K562 (cell line): ENCODE measurements around the gene VAMP8. TPM values are rescaled to one million over a fixed set of nuclear protein-coding genes. Genes with fewer than 3 reads are reported as not detected.

Experiments
- ATAC-seq: fragments of 200-7000 bp; cut with Tn5 transposase; 3 replicates; pipeline ENCODE4 v1.9.1; 2020; ENCODE audit warnings: moderate library complexity
- BruUV-seq: library from RNA; stranded (reverse); fragments of 400-500 nt; replicated peaks from 2 replicates; lab custom pipeline; 2021; lab: Mats Ljungman, UMichigan
- CTCF ChIA-PET: fragments of 300-600 bp; formaldehyde crosslinking; extraction: SDS; loops from one replicate; lab custom pipeline; 2021; ENCODE audit warnings: low intra/inter-chr PET ratio; lab: Yijun Ruan, JAX
- POLR2A ChIA-PET: fragments of 300-600, 350-650 bp; sonication (Branson Sonifier 250); formaldehyde crosslinking; extraction: SDS; loops from one replicate; lab custom pipeline; 2021; ENCODE audit warnings: antibody characterized with exemption, inconsistent platforms; lab: Yijun Ruan, JAX
- DNase-seq, 4 experiments: peaks; one replicate each; pipeline versions ENCODE4 v3.0.0 to v3.0.0-alpha.2; 2011 to 2018; ENCODE audit warnings: low spot score in 3 of 4, mixed read lengths in 3 of 4; ENCODE audit errors: extremely low read depth in 1 of 4
- FAIRE-seq: peaks from 2 replicates; lab custom pipeline; 2011; peaks lifted over from hg19 to GRCh38; lab: Jason Lieb, UNC
- H2AFZ ChIP-seq: 2 replicates; pipeline ENCODE4 v1.6.0; 2011; ENCODE audit warnings: low read depth, low read length, control low read depth, inconsistent platforms
- H3K27ac ChIP-seq: fragments of 200-600 bp; 3 replicates; pipeline ENCODE4 v1.8.0; 2011; ENCODE audit warnings: low read depth, mild to moderate bottlenecking, control low read depth, inconsistent platforms, low read length, moderate library complexity, mixed read lengths; ENCODE audit errors: extremely low read depth
- H3K27me3 ChIP-seq, 2 experiments: fragments of 300-600 bp in 1 of 2; 2 replicates in 1 of 2; 3 replicates in 1 of 2; pipeline versions ENCODE4 v1.6.0 to v1.8.0; 2011; ENCODE audit warnings: inconsistent platforms in 2 of 2, low read length in 2 of 2, mild to moderate bottlenecking in 1 of 2, mixed read lengths in 1 of 2, moderate library complexity in 1 of 2; ENCODE audit not compliant: control insufficient read depth in 2 of 2, insufficient read depth in 2 of 2
- H3K36me3 ChIP-seq: fragments of 300-600 bp; 3 replicates; pipeline ENCODE4 v1.8.0; 2011; ENCODE audit warnings: mild to moderate bottlenecking, low read length, inconsistent platforms; ENCODE audit not compliant: control insufficient read depth, insufficient read depth
- H3K4me1 ChIP-seq, 2 experiments: fragments of 200-600 bp in 1 of 2; replicated peaks in 1 of 2; 2 replicates in 1 of 2; 3 replicates in 1 of 2; pipeline versions ENCODE4 v1.5.1 to v1.8.0; 2011; ENCODE audit warnings: inconsistent platforms in 2 of 2, low read length in 2 of 2, mild to moderate bottlenecking in 1 of 2, mixed read lengths in 1 of 2, moderate library complexity in 1 of 2; ENCODE audit not compliant: control insufficient read depth in 2 of 2, insufficient read depth in 2 of 2
- H3K4me2 ChIP-seq: 2 replicates; pipeline ENCODE4 v1.6.1; 2011; ENCODE audit warnings: low read length, control low read depth, inconsistent platforms, mixed read lengths; ENCODE audit not compliant: insufficient read depth
- H3K4me3 ChIP-seq: fragments of 200-600 bp; sonication (generic), shearing (Covaris generic); 2 replicates; pipeline ENCODE4 v1.5.1; 2016; ENCODE audit warnings: control low read depth, inconsistent platforms
- H3K79me2 ChIP-seq: fragments of 200-600 bp; 3 replicates; pipeline ENCODE4 v1.8.0; 2011; ENCODE audit warnings: low read length, inconsistent platforms; ENCODE audit not compliant: control insufficient read depth, insufficient read depth
- H3K9ac ChIP-seq, 2 experiments: 2 replicates each; pipeline versions ENCODE4 v1.6.0 to v1.6.1; 2011; ENCODE audit warnings: low read depth in 2 of 2, low read length in 2 of 2, control low read depth in 1 of 2, inconsistent platforms in 1 of 2, mild to moderate bottlenecking in 1 of 2, mixed read lengths in 1 of 2; ENCODE audit not compliant: insufficient read depth in 1 of 2
- H3K9me1 ChIP-seq: one replicate; pipeline ENCODE4 v1.6.0; 2011; ENCODE audit warnings: inconsistent platforms, mild to moderate bottlenecking, low read length, moderate library complexity; ENCODE audit not compliant: control insufficient read depth, insufficient read depth
- H3K9me3 ChIP-seq: replicated peaks from 2 replicates; pipeline ENCODE4 v1.5.1; 2011; ENCODE audit warnings: low read depth, low read length, inconsistent platforms; ENCODE audit not compliant: control insufficient read depth, insufficient read depth
- H4K20me1 ChIP-seq: replicated peaks from 2 replicates; pipeline ENCODE4 v1.6.1; 2011; ENCODE audit warnings: low read length, inconsistent platforms, mixed read lengths; ENCODE audit not compliant: control insufficient read depth, insufficient read depth
- ADNP ChIP-seq: fragments of 200-800 bp; sonication (Bioruptor generic); IDR thresholded peaks from 2 replicates; pipeline ENCODE4 v1.6.1; 2016; ENCODE audit warnings: missing genetic modification characterization, missing compliant biosample characterization
- CHD1 ChIP-seq: fragments of 200-600 bp; sonication (generic); IDR thresholded peaks from one replicate; pipeline ENCODE4 v1.6.1; 2012; ENCODE audit warnings: mild to moderate bottlenecking, moderate library complexity, low read length, inconsistent platforms
- CREB1 ChIP-seq, 2 experiments: sonication (generic) in 1 of 2; formaldehyde crosslinking in 1 of 2; IDR thresholded peaks; 2 replicates each; pipeline versions ENCODE4 v1.6.1 to v1.8.0; 2012 to 2022; ENCODE audit warnings: inconsistent platforms in 1 of 2, mild to moderate bottlenecking in 1 of 2, missing genetic modification reagents in 1 of 2, moderate library complexity in 1 of 2
- ELF4 ChIP-seq: fragments of 450-650 bp; formaldehyde crosslinking; IDR thresholded peaks from 2 replicates; pipeline ENCODE4 v1.4.0; 2022; ENCODE audit warnings: missing genetic modification characterization
- GABPB2 ChIP-seq: fragments of 250-450 bp; sonication (Bioruptor Pico); conservative IDR thresholded peaks from 2 replicates; pipeline ENCODE4 v1.5.1; 2021; ENCODE audit warnings: mild to moderate bottlenecking
- KAT7 ChIP-seq: sonication (generic); formaldehyde crosslinking; IDR thresholded peaks from 2 replicates; pipeline ENCODE4 v1.8.0; 2022; ENCODE audit warnings: missing genetic modification reagents, mild to moderate bottlenecking, borderline replicate concordance
- KDM1A ChIP-seq, 2 experiments: fragments of 450-650 bp; IDR thresholded peaks; 2 replicates each; pipeline ENCODE4 v1.6.1; 2016; ENCODE audit warnings: mild to moderate bottlenecking in 2 of 2
- MTA2 ChIP-seq: fragments of 450-650 bp; IDR thresholded peaks from 2 replicates; pipeline ENCODE4 v1.6.1; 2016; ENCODE audit warnings: low read depth
- MTA3 ChIP-seq: fragments of 450-650 bp; formaldehyde crosslinking; IDR thresholded peaks from 2 replicates; pipeline ENCODE4 v1.6.1; 2017; ENCODE audit warnings: mild to moderate bottlenecking, borderline replicate concordance
- PCBP2 ChIP-seq: fragments of 200-400 bp; formaldehyde crosslinking; IDR thresholded peaks from 2 replicates; pipeline ENCODE4 v1.6.1; 2018; ENCODE audit warnings: low read length, low read depth, mild to moderate bottlenecking, moderate library complexity; ENCODE audit not compliant: poor library complexity, severe bottlenecking
- RAD21 ChIP-seq, 2 experiments: fragments of 250-450 bp in 1 of 2; fragments of 450-650 bp in 1 of 2; sonication (Bioruptor Pico) in 1 of 2; formaldehyde crosslinking in 1 of 2; IDR thresholded peaks in 1 of 2; conservative IDR thresholded peaks in 1 of 2; 2 replicates each; pipeline versions ENCODE4 v1.4.0 to v1.8.0; 2020 to 2022; ENCODE audit warnings: mild to moderate bottlenecking in 2 of 2, moderate library complexity in 1 of 2
- ZNF121 ChIP-seq: sonication (generic); formaldehyde crosslinking; conservative IDR thresholded peaks from 2 replicates; pipeline ENCODE4 v1.8.0; 2022; ENCODE audit warnings: missing genetic modification reagents
- ZNF57 ChIP-seq: fragments of 450-650 bp; formaldehyde crosslinking; IDR thresholded peaks from 2 replicates; pipeline ENCODE4 v1.4.0; 2020; ENCODE audit warnings: mild to moderate bottlenecking, moderate library complexity
- ZNF583 ChIP-seq: fragments of 250-450 bp; sonication (Bioruptor Pico); IDR thresholded peaks from 2 replicates; pipeline ENCODE4 v1.4.0; 2020
- ZNF668 ChIP-seq: fragments of 250-450 bp; sonication (Bioruptor Pico); IDR thresholded peaks from 2 replicates; pipeline ENCODE4 v1.8.0; 2022; ENCODE audit warnings: mild to moderate bottlenecking, inconsistent platforms
- ZNF766 ChIP-seq: fragments of 200-800 bp; sonication (Bioruptor generic); conservative IDR thresholded peaks from 2 replicates; pipeline ENCODE4 v1.6.1; 2016; ENCODE audit warnings: missing genetic modification characterization, missing compliant biosample characterization
- WGBS: fragments of 100-300 bp; shearing (Covaris generic); methylation state at CpG from one replicate; pipeline ENCODE4 v1.1.6; 2016; ENCODE audit warnings: low coverage, mixed read lengths; ENCODE audit not compliant: insufficient coverage; ENCODE audit errors: missing lambda C conversion rate; 5-methylcytosine and 5-hydroxymethylcytosine counted together
- in situ Hi-C: fragments of 300-500 bp; cut with MboI; formaldehyde crosslinking; loops from 4 replicates; pipeline ENCODE4 v1.15.0; 2018; ENCODE audit warnings: inconsistent platforms, mixed read lengths
- intact Hi-C: fragments of 100-400 bp; cut with micrococcal nuclease; formaldehyde crosslinking; loops from 2 replicates; pipeline ENCODE4 v1.14.2; 2022
- polyA plus RNA-seq, 8 experiments: library from polyadenylated mRNA; depleted of rRNA in 4 of 8; stranded (reverse) in 5 of 8; unstranded in 3 of 8; fragments of >200 nt; fragmentation: Nextera tagmentation in 2 of 8; fragmentation: Illumina TruSeq in 1 of 8; extraction: Ambion mirVana in 2 of 8; extraction: Trizol in 1 of 8; gene quantifications; 2 replicates each; pipeline versions ENCODE4 v1.2.1 to v1.2.3, GENCODE V29; 2011 to 2014; ENCODE audit warnings: inconsistent platforms in 1 of 8, missing spikeins in 1 of 8
- total RNA-seq, 7 experiments: library from RNA; depleted of rRNA in 6 of 7; stranded (reverse); fragments of >200 nt in 6 of 7; fragmentation: Illumina TruSeq in 2 of 7; extraction: Trizol in 2 of 7; gene quantifications; 2 replicates each; pipeline versions ENCODE4 v1.2.1 to v1.2.3, GENCODE V29; 2011 to 2021; ENCODE audit warnings: low replicate concordance in 1 of 7
- TF ChIP-seq, protein P1 (sequence below), 2 experiments: fragments of 450-650 bp in 1 of 2; sonication (generic) in 1 of 2; formaldehyde crosslinking in 1 of 2; IDR thresholded peaks in 1 of 2; conservative IDR thresholded peaks in 1 of 2; 2 replicates each; pipeline versions ENCODE4 v1.6.1 to v1.8.1; 2016 to 2023; ENCODE audit warnings: mild to moderate bottlenecking in 2 of 2, moderate library complexity in 2 of 2, inconsistent platforms in 1 of 2, missing genetic modification reagents in 1 of 2
- TF ChIP-seq, protein P2 (sequence below): sonication (generic); formaldehyde crosslinking; IDR thresholded peaks from 2 replicates; pipeline ENCODE4 v1.8.1; 2022; ENCODE audit warnings: missing genetic modification reagents
- TF ChIP-seq, protein P3 (sequence below): sonication (generic); formaldehyde crosslinking; IDR thresholded peaks from 2 replicates; pipeline ENCODE4 v1.8.1; 2022; ENCODE audit warnings: missing genetic modification reagents

The VAMP8 gene
- total and polyA plus RNA-seq, 9 of the 15 experiments (the other 6 are each of a cell fraction or from before 2014, with no cell fraction given), result 107 to 571 (median 248) TPM

DNA sequence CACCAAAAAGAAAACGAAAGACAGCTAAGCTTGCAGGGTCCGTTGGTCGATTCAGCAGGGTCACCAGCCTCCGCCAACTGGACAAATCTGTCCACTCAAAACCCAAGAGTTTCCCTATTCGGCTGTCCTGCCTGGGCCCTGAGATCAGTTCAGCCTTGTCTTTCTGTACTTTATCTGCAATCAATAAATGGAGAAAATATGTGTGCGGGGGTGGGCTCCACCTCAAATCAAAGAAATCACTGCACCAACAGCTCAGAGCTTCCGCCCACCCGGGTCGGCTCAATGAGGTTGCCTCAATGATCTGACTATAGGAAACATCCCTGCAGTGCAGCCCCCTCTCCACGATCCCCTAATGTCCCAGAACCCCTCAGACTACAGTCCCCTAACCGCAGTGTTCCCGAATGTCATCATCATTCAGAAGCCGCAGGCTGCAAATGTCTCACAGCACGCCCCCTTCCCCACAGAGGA, 16.5 kb upstream of the VAMP8 start:
- FAIRE-seq (no peak), ATAC-seq (peak; percentile 4; the same call in 2 of the 3 replicates), DNase-seq (no peak)
- intact Hi-C loops (loop anchor here (2.0 kb wide), 1 partner anchor 42 kb away; the partner anchor contains the start of gene TMEM150A), in situ Hi-C loops (no loop called here)
- peaks cover 35% of the 10 kb centered on the region for H3K79me2 ChIP-seq
- H4K20me1 ChIP-seq, result no peaks in the 10 kb centered on the region
- ChIA-PET CTCF (interaction anchor here (0.6 to 1.0 kb wide), 2 partner anchors 45 to 140 kb away, joined by 3 to 5 read pairs; no protein-coding TSS in a partner anchor), POLR2A (interaction anchor here (0.6 to 16.3 kb wide), 17 partner anchors 13 to 253 kb away, joined by 3 to 358 read pairs (median 3); partner anchors contain the start of genes C2orf68, MAT2A, USP39 and VAMP8)
- peak overlapping the region; percentile 100 for H3K4me2 ChIP-seq
- H3K27ac ChIP-seq, result peak overlapping the region; percentile 95; the same call in 2 of the 3 replicates
- peaks cover 18 to 26% of the 10 kb centered on the region in 2 experiments for H3K4me1 ChIP-seq
- TSS peak; percentile 45 for BruUV-seq
- WGBS, result 2% methylated on average over 11 of the region's 14 CpGs
- H3K27me3 ChIP-seq, result no peaks in the 10 kb centered on the region
- H3K9me3 ChIP-seq, result no peaks in the 10 kb centered on the region
- H3K4me3 ChIP-seq, result peak overlapping the region; percentile 79
- H3K9me1 ChIP-seq, result peaks cover 3% of the 10 kb centered on the region
- H2AFZ ChIP-seq, result peak overlapping the region; percentile 100
- peak overlapping the region; percentile 95 to 98 for H3K9ac ChIP-seq
- H3K36me3 ChIP-seq, result peaks cover 30% of the 10 kb centered on the region
- TF ChIP-seq ZNF57 (CRISPR knock-in tag) (no peak), ZNF583 (no peak), ZNF766 (0 out of 2 replicates have a peak, but pooled peaks have one; percentile 20), CREB1 (IDR thresholded peaks at IDR 0.05) (no peak), CREB1 (CRISPR knock-in tag; IDR thresholded peaks at IDR 0.05) (no peak), ZNF121 (CRISPR knock-in tag) (no peak), RAD21 (CRISPR knock-in tag; conservative IDR thresholded peaks at IDR 0.05 in 1 of 2, IDR thresholded peaks at IDR 0.05 in 1 of 2) (no peak), MTA2 (no peak), ZNF668 (CRISPR knock-in tag) (no peak), GABPB2 (CRISPR knock-in tag) (no peak), KAT7 (CRISPR knock-in tag) (0 out of 2 replicates have a peak, but pooled peaks have one; percentile 14), CHD1 (peak; percentile 54), KDM1A (IDR thresholded peaks at IDR 0.05) (peak; percentile 82 to 91; a peak in 3 of 4 replicates), MTA3 (no peak), ADNP (tag) (no peak), ELF4 (CRISPR knock-in tag) (no peak), PCBP2 (no peak)
- TF ChIP-seq, protein P1, sequence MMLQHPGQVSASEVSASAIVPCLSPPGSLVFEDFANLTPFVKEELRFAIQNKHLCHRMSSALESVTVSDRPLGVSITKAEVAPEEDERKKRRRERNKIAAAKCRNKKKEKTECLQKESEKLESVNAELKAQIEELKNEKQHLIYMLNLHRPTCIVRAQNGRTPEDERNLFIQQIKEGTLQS (IDR thresholded peaks at IDR 0.05), result 0 out of 2 replicates have a peak, but pooled peaks have one; percentile 36
- TF ChIP-seq, protein P1 (CRISPR knock-in tag; conservative IDR thresholded peaks at IDR 0.05), result no peak
- TF ChIP-seq, protein P2, sequence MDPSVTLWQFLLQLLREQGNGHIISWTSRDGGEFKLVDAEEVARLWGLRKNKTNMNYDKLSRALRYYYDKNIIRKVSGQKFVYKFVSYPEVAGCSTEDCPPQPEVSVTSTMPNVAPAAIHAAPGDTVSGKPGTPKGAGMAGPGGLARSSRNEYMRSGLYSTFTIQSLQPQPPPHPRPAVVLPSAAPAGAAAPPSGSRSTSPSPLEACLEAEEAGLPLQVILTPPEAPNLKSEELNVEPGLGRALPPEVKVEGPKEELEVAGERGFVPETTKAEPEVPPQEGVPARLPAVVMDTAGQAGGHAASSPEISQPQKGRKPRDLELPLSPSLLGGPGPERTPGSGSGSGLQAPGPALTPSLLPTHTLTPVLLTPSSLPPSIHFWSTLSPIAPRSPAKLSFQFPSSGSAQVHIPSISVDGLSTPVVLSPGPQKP (CRISPR knock-in tag), result no peak
- TF ChIP-seq, protein P3, sequence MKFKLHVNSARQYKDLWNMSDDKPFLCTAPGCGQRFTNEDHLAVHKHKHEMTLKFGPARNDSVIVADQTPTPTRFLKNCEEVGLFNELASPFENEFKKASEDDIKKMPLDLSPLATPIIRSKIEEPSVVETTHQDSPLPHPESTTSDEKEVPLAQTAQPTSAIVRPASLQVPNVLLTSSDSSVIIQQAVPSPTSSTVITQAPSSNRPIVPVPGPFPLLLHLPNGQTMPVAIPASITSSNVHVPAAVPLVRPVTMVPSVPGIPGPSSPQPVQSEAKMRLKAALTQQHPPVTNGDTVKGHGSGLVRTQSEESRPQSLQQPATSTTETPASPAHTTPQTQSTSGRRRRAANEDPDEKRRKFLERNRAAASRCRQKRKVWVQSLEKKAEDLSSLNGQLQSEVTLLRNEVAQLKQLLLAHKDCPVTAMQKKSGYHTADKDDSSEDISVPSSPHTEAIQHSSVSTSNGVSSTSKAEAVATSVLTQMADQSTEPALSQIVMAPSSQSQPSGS (CRISPR knock-in tag), result no peak
